Tibial nerve (tissue), 3 donors: ENCODE data around the gene LRP6.

Experiments
- EP300 ChIP-seq, 2 donors: sonication (generic); formaldehyde crosslinking; IDR thresholded peaks; one replicate each; pipeline ENCODE4 v1.6.1; 2017; ENCODE audit warnings: antibody characterized with exemption in 2 of 2, mild to moderate bottlenecking in 1 of 2
- POLR2A ChIP-seq, 2 donors: fragments of 450-650 bp; IDR thresholded peaks; one replicate each; pipeline ENCODE4 v1.6.1; 2017; ENCODE audit warnings: antibody characterized with exemption in 2 of 2, mild to moderate bottlenecking in 2 of 2, moderate library complexity in 2 of 2

DNA sequence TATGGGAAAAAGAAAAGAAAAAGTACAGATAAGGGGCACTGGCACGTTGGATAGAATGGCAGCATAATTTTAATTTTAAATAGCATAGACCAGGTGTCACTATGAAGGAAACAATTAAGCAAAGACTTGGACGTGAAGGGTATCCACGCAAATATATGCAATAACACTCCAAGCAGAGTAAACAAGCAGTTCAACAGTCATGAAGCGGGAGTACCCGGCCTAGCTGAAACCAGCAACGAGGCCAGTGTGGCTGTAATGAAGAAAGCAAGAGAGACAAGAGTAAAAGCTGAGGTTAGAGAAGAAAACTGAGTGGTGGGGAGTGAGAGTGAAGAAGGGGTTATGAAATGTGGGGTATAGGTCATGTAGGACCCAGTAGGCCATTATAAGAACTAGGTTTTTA is 110.7 kb downstream of the LRP6 start:
- TF ChIP-seq POLR2A (IDR thresholded peaks at IDR 0.05) (no peak), EP300 (IDR thresholded peaks at IDR 0.05) (no peak)
